ES-I3 (cell line): Measurements from ENCODE around the gene DDX49.
A peak's percentile ranks its signal among the peaks of the same experiment; 100 is the strongest.

Experiments
- H3K36me3 ChIP-seq: 2 replicates; pipeline ENCODE4 v1.6.1; 2013; ENCODE audit warnings: mild to moderate bottlenecking, low read length, control low read depth, moderate library complexity; ENCODE audit not compliant: insufficient read depth
- H3K4me1 ChIP-seq: 2 replicates; pipeline ENCODE4 v1.6.1; 2013; ENCODE audit warnings: mild to moderate bottlenecking, control low read depth, low read length; ENCODE audit not compliant: insufficient read depth
- H3K9ac ChIP-seq: 2 replicates; pipeline ENCODE4 v1.6.1; 2013; ENCODE audit warnings: low read depth, mild to moderate bottlenecking, low read length, moderate library complexity
- H3K9me3 ChIP-seq: 2 replicates; pipeline ENCODE4 v1.6.1; 2013; ENCODE audit warnings: mild to moderate bottlenecking, low read length, moderate library complexity; ENCODE audit not compliant: control insufficient read depth, insufficient read depth

Gene DDX49

DNA sequence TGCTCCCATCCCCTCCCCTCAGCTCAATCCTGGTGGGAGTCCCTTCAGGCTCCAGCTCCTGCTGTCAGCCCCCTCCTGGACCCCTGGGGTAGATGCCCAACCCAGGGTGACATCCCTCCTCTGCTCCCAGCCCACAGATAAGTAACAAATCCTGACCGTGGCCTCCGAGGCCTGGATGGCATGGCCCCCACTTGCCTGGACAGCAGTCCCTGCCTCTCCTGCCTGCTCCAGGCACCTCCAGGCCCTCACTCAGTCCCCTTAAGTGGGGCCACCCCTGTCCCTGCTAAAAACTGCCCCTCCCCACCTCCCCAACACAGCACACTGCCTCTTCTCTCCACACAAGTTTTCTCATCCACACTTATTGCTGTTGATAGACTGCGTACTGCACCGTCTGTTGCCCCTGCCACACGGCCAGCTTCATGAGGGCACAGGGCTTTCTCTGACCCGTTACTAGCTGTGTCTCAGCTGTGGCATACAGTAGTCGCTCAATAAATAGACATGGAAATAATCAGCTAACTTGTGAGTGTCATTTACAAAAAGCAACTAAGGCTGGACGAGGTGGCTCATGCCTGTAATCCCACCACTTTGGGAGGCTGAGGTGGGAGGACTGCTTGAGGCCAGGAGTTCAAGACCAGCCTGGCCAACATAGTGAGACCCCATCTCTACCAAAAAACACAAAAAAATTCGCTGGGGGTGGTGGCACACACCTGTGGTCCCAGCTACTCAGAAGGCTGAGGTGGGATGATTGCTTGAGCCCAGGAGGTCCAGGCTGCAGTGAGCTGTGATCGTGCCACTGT, 29.4 kb upstream of the DDX49 start:
- Histone ChIP-seq H3K9ac (no peak overlapping the region), H3K36me3 (no peaks in the 10 kb centered on the region), H3K4me1 (no peaks in the 10 kb centered on the region), H3K9me3 (no peaks in the 10 kb centered on the region)

DNA sequence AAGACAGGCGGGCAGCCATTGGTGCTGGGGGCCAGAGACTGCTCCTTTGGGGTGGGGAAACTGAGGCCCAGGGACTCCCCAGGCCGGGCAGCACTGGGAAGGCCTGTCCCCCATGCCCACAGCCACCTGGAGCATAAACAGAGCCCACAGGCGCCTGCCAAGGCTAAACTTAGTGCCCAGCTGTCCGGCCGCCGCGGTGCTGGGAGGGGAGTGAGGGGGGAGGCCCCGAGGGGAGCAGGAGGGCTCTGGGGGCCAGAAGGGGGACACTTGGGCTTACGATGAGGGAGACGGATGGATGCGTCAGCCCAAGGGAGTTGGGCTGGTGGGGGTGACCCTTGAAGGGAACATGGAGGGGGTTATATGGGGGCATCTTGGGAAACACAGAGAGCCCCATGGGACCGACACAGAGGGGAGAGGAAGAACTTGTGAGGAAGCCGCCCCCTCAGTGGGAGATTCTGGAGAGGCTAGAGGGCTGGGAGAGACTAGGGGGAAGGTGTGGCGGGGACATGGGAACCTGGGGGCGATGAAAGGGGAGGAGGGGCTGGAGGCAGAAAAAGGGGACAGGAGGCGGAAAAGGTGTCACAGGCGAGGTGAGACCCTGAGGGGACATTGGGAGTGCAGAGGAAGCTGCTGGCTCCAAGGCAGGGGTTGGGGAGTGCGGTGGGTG, 25.8 kb upstream of the DDX49 start:
- no peaks in the 10 kb centered on the region for H3K4me1 ChIP-seq
- no peak overlapping the region for H3K9ac ChIP-seq
- H3K36me3 ChIP-seq, result no peaks in the 10 kb centered on the region
- no peaks in the 10 kb centered on the region for H3K9me3 ChIP-seq

DNA sequence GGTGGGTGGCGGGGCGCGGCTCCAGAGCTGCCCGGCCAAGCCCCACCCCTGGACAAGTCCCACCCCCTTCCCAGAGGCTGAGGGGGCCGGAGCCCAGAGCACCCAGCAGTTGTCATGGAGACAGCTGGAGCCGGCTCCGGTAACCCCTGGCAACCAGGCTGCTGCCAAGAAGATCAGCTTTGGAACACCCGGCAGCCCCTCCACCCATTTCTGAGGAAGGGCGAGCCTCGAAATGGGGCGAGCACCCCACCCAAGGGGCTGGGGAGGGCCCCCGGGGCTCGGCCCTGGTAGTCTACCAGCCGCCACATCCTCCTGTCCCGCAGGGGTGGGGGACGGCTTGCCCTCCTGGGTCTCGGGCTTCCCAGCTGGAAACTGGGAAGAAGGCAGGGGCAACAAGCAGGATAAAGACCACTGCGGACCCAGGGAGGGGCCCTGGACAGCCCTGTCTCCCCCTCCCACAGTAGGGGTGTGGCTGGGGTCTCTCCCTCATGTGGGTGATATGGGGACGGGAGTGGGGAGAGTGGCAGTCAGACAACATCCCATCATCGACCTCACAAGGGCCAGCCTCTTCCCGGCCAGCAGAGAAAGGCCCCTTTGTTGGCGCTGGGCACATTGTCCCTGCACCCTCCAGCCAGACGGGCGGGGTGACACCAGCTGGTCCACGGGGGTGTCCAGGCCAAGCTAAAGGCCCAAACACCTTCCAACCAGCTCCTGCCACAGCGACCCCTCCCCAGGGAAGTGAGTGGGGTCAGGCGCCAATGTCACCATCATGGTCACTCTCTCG, 25.1 kb upstream of the DDX49 start:
- peak overlapping the region; percentile 67; the same call in 1 of the 2 replicates for H3K9ac ChIP-seq
- H3K36me3 ChIP-seq, result no peaks in the 10 kb centered on the region
- H3K9me3 ChIP-seq, result no peaks in the 10 kb centered on the region
- H3K4me1 ChIP-seq, result no peaks in the 10 kb centered on the region

DNA sequence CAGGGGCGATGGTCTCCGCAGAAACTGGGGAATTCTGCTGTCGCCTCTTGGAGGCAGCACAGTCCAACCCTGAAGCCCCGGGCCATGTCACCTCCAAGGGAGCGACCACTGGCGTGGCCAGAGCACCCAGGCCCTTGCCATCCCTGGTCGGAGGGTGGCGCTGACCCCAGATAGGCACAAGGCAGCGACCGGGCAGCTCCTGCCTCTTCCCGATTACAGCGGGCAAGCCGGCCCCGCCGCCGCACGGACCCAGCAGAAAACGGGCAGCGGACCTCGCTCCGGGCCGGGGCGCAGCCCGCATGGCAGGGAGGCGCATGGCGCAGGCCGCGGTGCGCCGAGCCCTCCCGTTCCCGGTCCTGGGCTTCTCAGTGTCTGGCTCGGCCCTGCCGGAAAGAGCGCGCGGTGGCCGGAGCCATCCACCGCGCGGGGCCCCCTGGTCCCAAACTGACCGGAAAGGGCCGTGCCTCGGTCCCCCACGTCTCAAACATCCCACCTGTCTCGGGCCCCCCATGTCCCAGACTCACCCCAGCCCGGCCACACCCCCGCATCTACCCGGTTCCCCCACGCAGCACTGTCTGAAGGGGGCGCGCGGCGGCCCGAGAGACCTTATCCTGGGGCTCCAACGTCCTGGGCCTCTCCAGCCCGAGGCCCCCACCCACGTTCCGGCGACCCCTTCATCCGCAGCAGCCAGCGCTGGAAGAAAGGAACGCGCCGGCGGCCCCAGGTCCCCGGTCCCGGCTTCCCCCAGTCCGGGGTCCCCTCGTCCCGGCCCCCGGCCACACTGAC, 24.3 kb upstream of the DDX49 start:
- no peaks in the 10 kb centered on the region for H3K9me3 ChIP-seq
- H3K36me3 ChIP-seq, result no peaks in the 10 kb centered on the region
- H3K4me1 ChIP-seq, result no peaks in the 10 kb centered on the region
- H3K9ac ChIP-seq, result peak overlapping the region; percentile 67

DNA sequence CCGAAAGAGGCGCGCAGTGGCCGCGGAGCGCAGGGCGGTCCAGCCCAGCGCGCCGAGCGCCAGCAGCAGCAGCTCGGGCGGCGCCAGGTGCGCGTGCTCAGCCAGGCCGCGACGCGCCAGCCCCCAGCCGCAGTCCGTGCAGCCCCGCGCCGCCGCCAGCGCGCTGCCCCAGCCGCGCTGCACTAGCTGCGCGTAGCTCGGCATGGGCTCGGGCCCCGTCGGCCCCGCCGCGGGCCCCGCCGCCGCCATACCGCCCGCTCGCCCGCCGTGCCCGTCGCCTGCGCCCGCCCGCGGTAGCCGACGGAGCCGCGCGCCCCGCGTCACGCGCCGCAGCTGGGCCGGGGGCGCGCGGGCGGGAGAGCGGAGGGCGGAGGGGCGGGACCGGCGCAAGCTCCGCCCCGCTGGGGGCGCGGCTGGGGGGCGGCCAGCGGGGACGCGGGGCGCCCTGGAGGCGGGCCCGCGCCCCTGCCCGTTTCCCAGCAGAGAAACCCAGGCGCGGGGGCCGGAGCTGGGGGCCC, 23.6 kb upstream of the DDX49 start, which contains the start of gene CERS1:
TSS of gene CERS1 (minus strand) at position 335 of the 518 bp plus-strand sequence. CDS start at position 249, 86 bp downstream.
- no peaks in the 10 kb centered on the region for H3K36me3 ChIP-seq
- no peaks in the 10 kb centered on the region for H3K4me1 ChIP-seq
- H3K9me3 ChIP-seq, result no peaks in the 10 kb centered on the region
- H3K9ac ChIP-seq, result peak within 1 kb of the TSS; percentile 67

DNA sequence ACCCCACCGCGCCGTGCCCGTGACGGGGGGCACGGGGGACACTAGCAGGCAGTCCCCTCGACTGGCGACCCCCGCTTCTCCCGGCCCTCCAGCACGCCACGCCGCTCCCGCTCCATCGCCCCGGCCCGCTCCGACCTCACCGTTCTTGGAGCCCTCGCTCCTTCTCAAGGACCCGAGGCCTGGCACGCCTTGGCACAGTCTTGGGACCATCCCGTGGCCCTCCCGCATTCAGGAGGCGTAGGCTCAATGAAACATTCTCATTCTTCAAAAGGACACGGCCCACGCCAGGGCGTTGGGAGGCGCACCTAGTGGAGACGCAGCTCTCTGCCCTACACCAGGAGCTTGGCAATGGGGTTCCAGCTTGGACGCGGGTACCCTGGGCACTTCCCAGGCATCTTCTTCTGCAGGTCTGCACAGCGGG, 23.1 kb upstream of the DDX49 start:
- H3K9me3 ChIP-seq, result no peaks in the 10 kb centered on the region
- H3K4me1 ChIP-seq, result no peaks in the 10 kb centered on the region
- H3K36me3 ChIP-seq, result no peaks in the 10 kb centered on the region; the same call in 1 of the 2 replicates
- H3K9ac ChIP-seq, result peak overlapping the region; percentile 30; the same call in 1 of the 2 replicates

DNA sequence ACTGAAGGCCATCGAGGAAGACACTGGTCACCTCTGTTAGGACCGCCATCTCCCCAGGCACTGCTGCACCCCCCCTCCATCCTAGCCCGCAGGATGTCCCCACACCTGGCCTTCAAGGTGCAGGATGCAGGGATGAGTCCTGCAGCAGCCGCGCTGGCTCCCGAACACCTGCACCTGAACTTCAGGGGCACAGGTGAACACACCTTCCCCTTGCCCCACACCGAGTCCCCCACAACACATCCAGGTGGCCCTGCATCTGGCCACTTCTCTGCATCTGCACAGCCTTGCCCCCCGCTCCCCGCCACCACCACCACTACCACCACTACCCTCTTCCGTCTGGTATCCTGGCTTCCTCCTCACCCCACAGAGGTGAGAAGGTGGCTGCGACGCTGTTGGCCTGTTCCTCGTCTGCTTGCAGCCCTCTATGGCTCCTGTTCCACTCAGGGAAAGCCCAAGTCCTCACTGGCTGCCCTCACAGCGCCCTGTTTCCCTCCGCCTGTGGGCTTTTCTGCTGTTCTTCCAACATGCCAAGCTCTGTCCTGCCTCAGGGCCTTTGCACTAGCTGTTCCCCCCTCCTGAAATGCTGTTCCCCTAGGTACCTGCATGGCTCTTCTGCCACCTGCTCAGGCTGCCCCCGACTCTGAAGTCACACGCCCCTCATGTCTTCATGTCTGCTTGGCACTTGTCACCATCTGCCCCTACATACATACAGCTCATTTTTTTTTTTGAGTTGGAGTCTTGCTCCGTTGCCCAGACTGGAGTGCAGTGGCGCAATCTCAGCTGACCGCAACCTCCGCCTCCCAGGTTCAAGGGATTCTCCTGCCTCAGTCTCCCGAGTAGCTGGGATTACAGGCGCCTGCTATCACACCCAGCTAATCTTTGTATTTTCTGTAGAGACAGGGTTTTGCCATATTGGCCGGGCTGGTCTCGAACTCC, 22.2 kb upstream of the DDX49 start:
- Histone ChIP-seq H3K4me1 (no peaks in the 10 kb centered on the region), H3K9ac (no peak overlapping the region), H3K9me3 (no peaks in the 10 kb centered on the region), H3K36me3 (no peaks in the 10 kb centered on the region; the same call in 1 of the 2 replicates)

DNA sequence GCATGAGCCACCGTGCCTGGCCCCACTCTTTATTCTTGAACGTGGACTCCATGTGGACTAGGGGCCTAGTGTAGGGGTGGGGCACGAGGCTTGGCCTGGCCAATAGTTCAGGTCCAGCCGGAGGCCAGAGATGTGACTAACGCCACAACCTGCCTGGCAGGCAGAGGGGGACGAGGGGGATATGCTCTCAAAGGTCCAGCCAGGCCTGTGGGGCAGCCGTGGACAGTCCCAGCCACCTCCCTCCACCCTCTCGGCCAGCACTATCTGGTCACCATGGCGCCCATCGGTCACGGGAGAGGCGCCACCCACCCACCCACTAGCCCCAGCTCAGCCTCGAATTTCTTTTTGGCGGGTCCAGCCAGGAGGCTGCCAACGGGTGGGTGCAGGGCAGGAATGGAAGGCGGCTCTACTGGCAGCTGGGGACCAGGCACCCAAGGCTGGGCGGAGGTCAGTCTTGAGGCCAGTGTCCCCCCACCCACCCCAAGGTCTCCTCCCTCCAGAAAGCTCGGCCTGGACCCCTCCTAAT, 21.4 kb upstream of the DDX49 start:
- Histone ChIP-seq H3K9me3 (no peaks in the 10 kb centered on the region), H3K4me1 (no peaks in the 10 kb centered on the region), H3K36me3 (no peaks in the 10 kb centered on the region; the same call in 1 of the 2 replicates), H3K9ac (no peak overlapping the region)

DNA sequence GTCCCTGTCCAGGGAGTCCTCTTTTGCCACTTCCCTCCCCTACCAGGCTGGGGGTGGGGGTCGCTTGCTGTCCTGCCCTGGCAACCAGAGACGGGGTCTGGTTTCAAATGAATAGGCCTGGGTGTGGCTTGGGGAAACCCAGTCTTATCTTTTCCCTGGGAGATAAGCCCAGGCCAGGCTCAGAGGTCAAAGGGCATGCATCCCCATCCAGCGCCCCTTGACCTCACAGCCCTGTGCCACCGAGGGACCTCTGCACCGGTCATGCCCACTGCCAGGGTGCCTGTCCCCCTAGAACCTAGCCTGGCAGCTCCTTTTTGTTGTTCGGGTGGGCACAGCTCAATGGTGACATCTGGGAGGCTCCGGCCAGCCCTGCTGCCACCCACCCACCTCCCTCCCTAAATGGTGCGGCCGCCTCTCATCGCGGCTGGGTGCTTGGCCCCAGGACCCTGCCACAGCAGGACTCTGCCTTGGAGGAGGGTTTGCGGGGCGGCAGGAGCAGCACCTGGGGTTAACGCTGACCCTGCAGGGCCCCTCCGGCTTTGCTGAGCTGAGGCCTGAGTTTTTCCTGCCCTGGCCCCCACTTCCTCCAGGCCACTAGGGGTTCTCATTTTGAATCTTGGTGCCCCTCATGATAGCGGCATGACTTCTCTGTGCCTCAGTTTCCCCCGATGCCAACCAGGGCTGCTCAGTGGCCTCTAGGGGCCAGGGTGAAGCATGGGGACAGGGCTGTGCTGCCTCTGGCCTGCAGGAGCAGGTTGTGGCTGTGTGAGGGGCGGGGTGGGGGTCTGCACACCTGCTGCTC, 20.7 kb upstream of the DDX49 start:
- Histone ChIP-seq H3K9me3 (no peaks in the 10 kb centered on the region), H3K9ac (no peak overlapping the region), H3K36me3 (no peaks in the 10 kb centered on the region; the same call in 1 of the 2 replicates), H3K4me1 (no peaks in the 10 kb centered on the region)

DNA sequence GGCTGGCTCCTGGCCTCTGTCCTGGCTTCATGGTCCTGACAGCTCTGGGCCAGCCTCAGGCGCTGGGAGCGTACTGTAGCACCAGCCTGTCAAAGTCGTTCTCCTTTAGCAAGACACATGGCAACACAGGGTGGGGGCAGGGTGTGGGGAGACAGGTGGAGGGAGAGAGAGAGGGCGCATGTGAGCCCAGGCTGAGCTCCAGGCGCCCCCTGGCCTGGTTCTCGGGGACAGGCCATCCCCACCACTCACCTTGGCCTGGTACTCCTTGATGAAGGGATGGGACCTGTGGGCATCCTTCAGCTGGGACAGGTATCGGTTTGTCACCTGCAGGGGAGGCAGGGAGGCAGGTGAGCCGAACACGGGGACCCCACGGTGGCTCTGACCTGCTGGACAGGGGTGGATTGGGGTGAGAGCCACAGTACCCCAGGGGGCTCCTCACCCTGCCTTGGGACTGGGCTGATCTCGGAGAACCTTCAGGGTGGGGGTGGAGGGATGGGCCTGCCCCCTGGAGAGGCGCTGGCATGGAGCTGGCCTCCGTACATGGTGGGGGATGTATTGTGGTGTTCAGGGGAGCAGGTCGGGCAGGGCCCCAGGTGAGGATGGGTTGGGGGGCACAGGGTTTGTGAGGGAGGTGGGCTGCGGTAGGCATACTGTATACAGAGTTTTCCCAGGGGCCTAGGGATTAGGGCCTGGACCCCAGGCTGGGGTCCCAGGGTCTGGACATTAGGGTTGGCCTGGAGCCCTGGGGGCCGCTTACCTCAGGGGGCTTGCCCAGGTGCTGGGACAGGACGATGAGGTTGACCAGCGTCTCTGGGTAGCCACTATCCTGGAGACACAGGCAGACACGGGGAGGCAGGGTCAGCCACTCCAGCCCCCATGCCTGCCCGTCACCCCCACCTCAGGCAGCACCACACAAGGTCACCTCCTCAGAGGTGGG, 19.6 kb upstream of the DDX49 start:
- H3K9me3 ChIP-seq, result no peaks in the 10 kb centered on the region
- H3K4me1 ChIP-seq, result no peaks in the 10 kb centered on the region
- no peaks in the 10 kb centered on the region; the same call in 1 of the 2 replicates for H3K36me3 ChIP-seq
- H3K9ac ChIP-seq, result no peak overlapping the region

DNA sequence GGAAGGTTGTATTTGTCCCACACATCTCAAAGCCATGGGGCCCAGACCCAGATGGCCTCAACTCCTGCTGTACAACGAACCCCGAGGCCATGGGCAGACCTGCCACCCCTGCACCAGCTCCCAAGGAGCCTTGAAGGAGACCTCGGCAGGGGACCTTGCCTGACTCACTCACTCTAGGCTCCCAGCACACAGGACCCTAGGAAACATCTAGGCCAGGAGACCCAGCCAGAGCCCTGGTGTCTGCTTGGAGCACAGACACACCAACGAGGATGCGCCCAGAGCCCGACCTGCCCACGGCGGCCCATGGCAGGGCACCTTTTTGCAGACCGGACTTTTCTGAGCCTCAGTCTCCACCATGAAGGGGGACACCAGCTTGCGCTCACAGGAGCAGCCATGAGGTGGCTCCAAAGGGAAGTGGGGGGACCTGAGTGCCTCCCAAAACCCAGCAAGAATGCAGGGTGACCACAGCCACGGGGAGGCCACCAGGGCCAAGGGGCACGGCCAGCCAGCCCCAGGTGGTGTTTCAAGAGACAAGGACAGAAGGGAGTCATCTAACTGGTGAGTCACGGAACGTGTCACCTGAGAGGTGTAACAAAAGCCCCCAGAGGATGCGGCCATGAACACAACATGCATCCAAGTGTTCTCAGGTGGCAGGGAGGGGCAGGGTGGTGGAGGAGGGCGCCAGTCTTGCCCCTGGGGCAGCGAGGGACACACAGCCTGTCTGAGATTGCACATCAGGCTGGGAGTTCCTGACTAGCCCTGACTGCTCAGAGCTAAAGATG, 18.6 kb upstream of the DDX49 start:
- Histone ChIP-seq H3K9me3 (no peaks in the 10 kb centered on the region), H3K36me3 (no peaks in the 10 kb centered on the region; the same call in 1 of the 2 replicates), H3K4me1 (no peaks in the 10 kb centered on the region), H3K9ac (no peak overlapping the region)
